BLaER1 (cell line): ENCODE results near the gene BARX2.
A peak's percentile ranks its signal among the peaks of the same experiment; 100 is the strongest.

Source experiments
- H3K27ac ChIP-seq: shearing (Covaris generic); formaldehyde crosslinking; 2 replicates; pipeline ENCODE4 v1.8.1; 2022
- H3K27me3 ChIP-seq: shearing (Covaris generic); formaldehyde crosslinking; 2 replicates; pipeline ENCODE4 v1.8.1; 2022
- H3K36me3 ChIP-seq: shearing (Covaris generic); formaldehyde crosslinking; 2 replicates; pipeline ENCODE4 v1.8.1; 2022
- H3K4me1 ChIP-seq: shearing (Covaris generic); formaldehyde crosslinking; 2 replicates; pipeline ENCODE4 v1.8.1; 2022
- H3K4me2 ChIP-seq: shearing (Covaris generic); formaldehyde crosslinking; 2 replicates; pipeline ENCODE4 v1.8.1; 2022
- H3K4me3 ChIP-seq: shearing (Covaris generic); formaldehyde crosslinking; 2 replicates; pipeline ENCODE4 v1.8.1; 2022
- H3K9ac ChIP-seq: shearing (Covaris generic); formaldehyde crosslinking; 2 replicates; pipeline ENCODE4 v1.8.1; 2022
- H3K9me3 ChIP-seq: shearing (Covaris generic); formaldehyde crosslinking; 2 replicates; pipeline ENCODE4 v1.8.1; 2022
- H4K20me1 ChIP-seq: shearing (Covaris generic); formaldehyde crosslinking; 2 replicates; pipeline ENCODE4 v1.8.1; 2022
- Cebpa-rat ChIP-seq: shearing (Covaris generic); IDR thresholded peaks from 2 replicates; pipeline ENCODE4 v1.8.1; 2022

BARX2 gene

DNA sequence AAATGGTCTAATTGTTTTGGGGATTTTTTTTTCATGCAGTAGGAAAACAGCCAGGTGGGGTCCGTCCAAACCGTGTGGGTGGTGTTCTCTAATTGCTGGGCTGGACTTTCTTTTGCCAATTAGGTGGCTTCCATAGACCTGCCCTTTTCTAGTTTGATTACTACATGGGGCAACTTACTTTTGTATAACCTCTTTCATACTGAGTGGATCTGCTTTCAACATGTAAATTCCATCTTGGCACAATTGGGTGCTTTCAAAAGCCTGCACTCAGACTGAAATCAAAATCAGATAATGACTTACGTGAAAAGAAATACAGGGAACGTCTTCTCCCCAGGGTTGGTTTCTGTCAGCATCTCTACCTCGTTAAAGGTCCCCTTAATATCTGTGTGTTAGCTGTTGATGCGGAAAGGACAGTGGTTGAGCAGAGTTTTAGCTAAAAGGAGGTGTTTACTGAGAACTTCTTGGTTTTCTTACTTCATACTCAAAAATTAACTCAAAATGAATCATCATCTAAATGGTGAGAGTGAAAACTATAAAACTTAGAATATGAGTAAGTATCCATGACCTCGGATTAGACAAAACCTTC lies 72.1 kb downstream of the BARX2 start:
- Histone ChIP-seq H3K27ac (no peak overlapping the region), H3K36me3 (no peaks in the 10 kb centered on the region), H4K20me1 (no peaks in the 10 kb centered on the region), H3K4me1 (peaks cover 12% of the 10 kb centered on the region), H3K27me3 (no peaks in the 10 kb centered on the region), H3K9ac (no peak overlapping the region), H3K4me2 (no peak overlapping the region), H3K4me3 (no peak overlapping the region), H3K9me3 (peaks cover 16% of the 10 kb centered on the region; the same call in 1 of the 2 replicates)
- no peak for TF ChIP-seq Cebpa-rat

DNA sequence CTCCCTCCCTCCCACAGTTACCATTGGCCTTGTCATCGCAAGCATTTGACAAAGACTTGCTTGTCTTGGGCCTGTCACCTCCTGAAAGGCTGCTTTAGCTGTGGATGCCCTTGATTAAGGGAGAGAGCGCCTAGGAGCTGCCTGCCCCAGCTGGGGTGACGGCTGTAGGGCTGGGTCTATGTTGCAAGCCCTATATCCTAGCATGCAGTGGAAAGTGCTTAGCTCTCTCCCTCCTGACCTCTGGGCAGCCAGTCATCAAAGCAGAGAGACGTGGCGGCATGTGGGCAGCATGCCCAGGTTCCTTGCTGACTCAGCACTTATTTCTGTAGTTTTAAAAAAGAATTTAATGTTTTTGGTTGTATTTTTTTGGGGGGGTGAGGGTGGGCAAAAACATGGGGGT lies 75.9 kb downstream of the BARX2 start:
- H3K9me3 ChIP-seq, result peaks cover 16% of the 10 kb centered on the region; the same call in 1 of the 2 replicates
- no peaks in the 10 kb centered on the region for H3K36me3 ChIP-seq
- no peak overlapping the region for H3K4me2 ChIP-seq
- H3K4me1 ChIP-seq, result no peaks in the 10 kb centered on the region
- H3K27ac ChIP-seq, result no peak overlapping the region
- no peaks in the 10 kb centered on the region for H4K20me1 ChIP-seq
- H3K9ac ChIP-seq, result no peak overlapping the region
- H3K27me3 ChIP-seq, result no peaks in the 10 kb centered on the region
- H3K4me3 ChIP-seq, result no peak overlapping the region
- TF ChIP-seq Cebpa-rat, result no peak

DNA sequence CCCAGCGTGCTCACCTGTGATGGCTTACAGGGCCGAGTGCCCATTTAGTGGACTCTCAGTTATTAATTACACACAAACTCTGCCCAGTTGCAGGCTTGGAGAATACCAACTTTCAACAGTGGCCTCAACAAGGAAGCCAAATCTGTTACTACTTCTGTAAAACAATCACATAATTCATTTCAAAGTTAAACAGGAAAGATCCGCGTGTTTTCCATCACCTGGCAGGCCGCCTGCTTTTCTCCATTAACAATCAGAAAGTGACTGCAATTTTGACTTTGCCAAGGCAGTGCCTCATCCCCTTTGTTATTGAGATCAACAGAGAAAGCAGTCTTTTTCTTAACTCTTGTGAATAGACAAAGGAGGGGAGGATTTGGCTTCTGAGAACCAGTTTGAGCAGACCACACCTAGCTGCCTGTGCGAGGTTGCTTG lies 77.7 kb downstream of the BARX2 start:
- Histone ChIP-seq H3K9me3 (peaks cover 7% of the 10 kb centered on the region; the same call in 1 of the 2 replicates), H3K36me3 (no peaks in the 10 kb centered on the region), H3K4me1 (no peaks in the 10 kb centered on the region), H4K20me1 (no peaks in the 10 kb centered on the region), H3K4me3 (no peak overlapping the region), H3K27me3 (no peaks in the 10 kb centered on the region), H3K4me2 (no peak overlapping the region), H3K9ac (no peak overlapping the region), H3K27ac (no peak overlapping the region)
- TF ChIP-seq Cebpa-rat, result no peak

DNA sequence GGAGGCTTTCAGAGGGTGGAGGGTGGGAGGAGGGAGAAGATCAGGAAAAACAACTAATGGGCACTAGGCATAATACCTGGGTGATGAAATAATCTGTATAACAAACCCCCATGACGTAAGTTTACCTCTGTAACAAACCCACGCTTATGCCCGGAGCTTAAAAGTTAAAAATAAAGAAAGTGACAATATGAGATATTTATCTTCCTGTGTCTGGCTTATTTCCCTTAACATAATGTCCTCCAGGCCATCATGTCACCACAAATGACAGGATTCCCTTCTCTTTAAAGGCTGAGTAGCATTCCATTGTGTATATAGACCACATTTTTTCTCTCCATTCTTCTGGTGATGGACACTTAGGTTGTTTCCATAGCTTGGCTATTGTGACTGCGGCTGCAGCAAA lies 79.5 kb downstream of the BARX2 start:
- Histone ChIP-seq H3K4me3 (no peak overlapping the region), H3K4me1 (no peaks in the 10 kb centered on the region), H4K20me1 (no peaks in the 10 kb centered on the region), H3K27me3 (no peaks in the 10 kb centered on the region), H3K9ac (no peak overlapping the region), H3K27ac (no peak overlapping the region), H3K9me3 (no peaks in the 10 kb centered on the region), H3K4me2 (no peak overlapping the region), H3K36me3 (no peaks in the 10 kb centered on the region)
- TF ChIP-seq Cebpa-rat, result no peak

DNA sequence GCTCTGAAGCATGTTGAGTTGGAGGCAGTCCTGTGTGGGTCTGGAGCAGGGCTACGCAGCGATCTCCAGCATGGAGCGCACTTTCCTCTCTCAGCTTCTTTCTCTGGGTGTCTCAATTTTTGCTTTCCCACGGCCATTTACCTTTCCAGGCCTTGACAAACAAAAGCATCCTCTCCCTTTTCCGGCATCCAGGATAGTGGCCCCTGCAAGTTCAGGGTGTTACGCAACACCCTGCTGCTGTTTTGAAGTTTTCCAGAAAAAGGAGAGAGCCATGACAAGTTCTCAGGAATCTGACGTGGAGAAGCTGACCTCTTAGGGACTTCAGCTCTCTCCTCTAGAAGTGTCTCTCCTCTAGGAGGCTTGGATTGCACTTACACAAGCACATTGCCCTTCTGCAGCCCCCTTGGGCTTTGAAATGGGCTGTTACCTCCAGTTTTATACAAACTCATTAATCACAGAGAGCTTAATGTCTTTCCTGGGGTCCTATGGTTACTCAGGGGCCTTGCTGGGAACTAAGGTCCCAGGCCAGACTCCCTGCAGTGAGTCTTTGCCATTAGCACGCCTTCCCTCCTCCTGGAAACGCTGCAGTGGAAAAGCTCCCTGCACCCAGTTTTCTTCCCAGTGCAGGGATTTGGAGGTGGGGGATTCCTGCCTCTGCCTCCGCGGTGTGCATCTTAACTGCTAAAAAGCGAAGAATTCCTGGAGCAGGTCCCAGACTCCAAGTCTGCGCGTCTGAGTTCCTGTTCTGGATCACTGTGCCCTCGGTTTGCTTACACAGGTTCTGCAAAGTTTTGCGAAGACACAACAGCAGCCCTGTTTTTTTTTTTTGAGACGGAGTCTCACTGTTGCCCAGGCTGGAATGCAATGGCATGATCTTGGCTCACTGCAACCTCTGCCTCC lies 80.4 kb downstream of the BARX2 start:
- Histone ChIP-seq H3K4me3 (no peak overlapping the region), H3K9ac (no peak overlapping the region), H3K4me1 (no peaks in the 10 kb centered on the region), H3K27ac (no peak overlapping the region), H3K27me3 (no peaks in the 10 kb centered on the region), H3K9me3 (no peaks in the 10 kb centered on the region), H3K36me3 (no peaks in the 10 kb centered on the region), H3K4me2 (no peak overlapping the region), H4K20me1 (no peaks in the 10 kb centered on the region)
- peak; percentile 84 for TF ChIP-seq Cebpa-rat

DNA sequence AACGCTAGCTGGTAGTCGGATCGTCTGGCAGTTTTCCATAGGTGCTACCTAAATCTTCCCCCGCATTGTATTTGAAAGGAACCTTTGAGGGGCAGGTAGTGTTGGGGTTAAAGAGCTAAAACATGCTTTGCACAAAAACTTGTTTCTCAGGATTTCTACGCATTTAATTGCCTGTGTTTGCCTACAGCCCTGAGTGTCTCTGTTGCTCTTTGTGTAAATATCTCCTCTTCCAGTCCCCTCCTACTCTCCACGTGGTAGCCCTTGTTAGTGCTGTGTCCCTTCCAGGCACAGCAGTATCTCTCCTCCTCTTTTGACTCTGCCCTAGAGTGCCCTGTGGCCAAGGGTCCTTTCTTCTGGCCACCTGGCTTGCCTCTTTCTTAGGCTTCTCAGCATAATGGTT lies 81.7 kb downstream of the BARX2 start:
- Histone ChIP-seq H3K36me3 (no peaks in the 10 kb centered on the region), H3K9ac (no peak overlapping the region), H3K27me3 (no peaks in the 10 kb centered on the region), H3K27ac (no peak overlapping the region), H3K4me3 (no peak overlapping the region), H3K9me3 (no peaks in the 10 kb centered on the region), H3K4me2 (no peak overlapping the region), H3K4me1 (no peaks in the 10 kb centered on the region), H4K20me1 (no peaks in the 10 kb centered on the region)
- no peak for TF ChIP-seq Cebpa-rat

DNA sequence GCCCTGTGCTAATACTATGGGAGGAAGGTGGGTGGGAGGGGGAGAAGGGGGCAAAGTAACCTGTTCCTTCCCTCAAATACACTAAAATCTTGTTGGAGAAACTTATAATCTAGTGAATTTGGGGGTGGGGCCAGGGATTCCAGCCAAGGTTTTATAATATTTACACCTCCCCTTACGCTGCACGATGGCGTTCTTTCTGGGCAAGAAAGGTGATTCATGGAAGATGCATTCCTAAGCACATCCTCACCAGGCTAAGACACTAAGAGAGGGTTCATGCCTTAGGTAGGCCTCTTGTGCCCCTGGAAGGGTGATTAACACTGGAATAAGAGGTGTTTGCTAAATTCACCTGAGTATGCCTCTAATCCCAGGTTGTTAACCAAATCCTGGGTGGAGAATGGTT lies 82.6 kb downstream of the BARX2 start:
- TF ChIP-seq Cebpa-rat, result no peak
- H3K4me1 ChIP-seq, result no peaks in the 10 kb centered on the region
- H3K9ac ChIP-seq, result no peak overlapping the region
- no peaks in the 10 kb centered on the region for H3K27me3 ChIP-seq
- no peaks in the 10 kb centered on the region for H3K9me3 ChIP-seq
- H4K20me1 ChIP-seq, result no peaks in the 10 kb centered on the region
- no peak overlapping the region for H3K4me3 ChIP-seq
- no peaks in the 10 kb centered on the region for H3K36me3 ChIP-seq
- H3K4me2 ChIP-seq, result no peak overlapping the region
- H3K27ac ChIP-seq, result no peak overlapping the region

DNA sequence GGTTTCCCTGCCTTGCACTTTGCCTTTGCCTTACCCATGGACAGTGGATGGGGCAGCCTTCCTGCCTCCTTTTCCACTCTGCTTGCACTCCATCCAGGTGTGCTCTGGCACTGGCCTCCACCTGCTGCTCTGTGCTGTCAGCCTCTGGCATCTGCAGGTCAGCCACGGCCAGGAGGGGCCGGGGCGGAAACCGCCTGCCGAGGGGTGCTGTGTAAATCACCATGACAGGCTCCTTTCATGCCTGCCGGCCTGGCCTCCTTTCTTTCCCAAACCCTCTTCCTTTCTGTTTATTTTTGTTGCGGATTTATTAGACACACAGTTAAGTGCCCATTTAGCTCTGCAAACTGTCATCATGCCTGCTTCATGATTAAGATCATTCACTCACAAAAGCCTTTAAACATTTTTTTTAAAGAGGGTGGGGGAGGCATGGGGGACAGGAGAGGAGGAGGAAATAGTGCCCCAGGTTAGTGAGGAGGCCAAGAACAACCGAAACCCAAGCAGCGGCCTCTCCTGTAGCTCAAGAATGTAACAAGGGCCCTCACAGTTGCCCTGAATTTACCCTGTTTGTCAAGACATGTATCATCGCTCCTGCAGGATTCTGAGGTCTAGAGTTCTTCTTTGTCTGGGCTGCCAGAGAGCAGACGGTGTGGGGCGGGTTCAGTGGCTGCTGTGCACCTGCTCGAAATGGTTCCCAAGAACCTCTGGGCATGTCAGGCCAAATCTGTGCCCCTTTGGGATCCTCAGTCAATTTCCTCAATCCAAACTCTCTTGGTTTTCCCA lies 83.3 kb downstream of the BARX2 start:
- Histone ChIP-seq H3K4me3 (no peak overlapping the region), H4K20me1 (no peaks in the 10 kb centered on the region), H3K27me3 (no peaks in the 10 kb centered on the region), H3K4me2 (no peak overlapping the region), H3K27ac (no peak overlapping the region), H3K36me3 (no peaks in the 10 kb centered on the region), H3K9ac (no peak overlapping the region), H3K9me3 (no peaks in the 10 kb centered on the region), H3K4me1 (no peaks in the 10 kb centered on the region)
- no peak for TF ChIP-seq Cebpa-rat

DNA sequence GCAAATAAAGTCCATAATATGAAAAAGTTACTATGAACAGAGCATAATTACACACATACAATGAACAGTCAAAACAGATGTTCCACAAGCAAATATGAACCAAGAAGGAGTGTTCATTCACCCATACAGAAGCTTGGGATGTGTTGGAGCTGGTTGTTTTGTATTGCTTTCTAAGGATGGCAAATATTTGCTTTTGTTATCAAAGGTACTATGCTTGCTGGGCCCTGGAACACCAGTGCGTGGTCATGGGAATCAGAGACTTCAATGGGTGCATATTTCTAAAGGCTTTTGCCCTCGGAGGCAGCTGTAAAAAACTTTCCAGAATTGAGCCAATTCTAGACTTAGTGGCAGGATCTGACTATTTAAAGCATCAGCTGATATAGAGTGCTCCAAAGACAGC lies 85.1 kb downstream of the BARX2 start:
- TF ChIP-seq Cebpa-rat, result no peak
- Histone ChIP-seq H3K36me3 (no peaks in the 10 kb centered on the region), H3K27ac (no peak overlapping the region), H3K4me3 (no peak overlapping the region), H3K27me3 (no peaks in the 10 kb centered on the region), H3K4me1 (no peaks in the 10 kb centered on the region), H4K20me1 (no peaks in the 10 kb centered on the region), H3K9me3 (no peaks in the 10 kb centered on the region), H3K4me2 (no peak overlapping the region), H3K9ac (no peak overlapping the region)

DNA sequence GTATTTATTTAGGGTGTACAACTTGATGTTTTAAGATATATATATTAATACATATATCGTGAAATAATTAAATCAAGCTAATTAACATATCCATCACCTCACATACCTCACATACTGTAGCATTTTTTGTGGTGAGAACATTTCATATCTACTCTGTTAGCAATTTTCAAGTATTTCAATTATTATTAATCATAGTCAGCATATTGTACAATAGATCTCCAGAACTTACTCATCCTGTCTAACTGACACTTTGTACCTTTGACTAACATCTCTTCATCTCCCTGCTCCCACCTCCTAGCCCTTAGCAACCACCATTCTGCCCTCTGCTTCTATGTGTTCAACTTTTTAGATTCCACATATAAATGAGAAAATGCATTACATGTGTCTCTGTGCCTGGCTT lies 108.4 kb downstream of the BARX2 start:
- Histone ChIP-seq H3K9me3 (no peaks in the 10 kb centered on the region), H3K27me3 (no peaks in the 10 kb centered on the region), H3K4me1 (no peaks in the 10 kb centered on the region), H3K27ac (no peak overlapping the region), H3K4me2 (no peak overlapping the region), H3K9ac (no peak overlapping the region), H3K4me3 (no peak overlapping the region), H4K20me1 (no peaks in the 10 kb centered on the region), H3K36me3 (no peaks in the 10 kb centered on the region)
- TF ChIP-seq Cebpa-rat, result no peak
